Right lobe of liver (tissue), 4 donors: ENCODE measurements around the gene TLN1.

Source experiments
- CTCF ChIP-seq, 4 donors: fragments of 200-600 bp in 3 of 4; fragments of 450-650 bp in 1 of 4; IDR thresholded peaks; one replicate each; pipeline versions ENCODE4 v1.5.1 to v1.8.0; 2016 to 2022; ENCODE audit warnings: antibody characterized with exemption in 4 of 4, mild to moderate bottlenecking in 2 of 4
- POLR2A ChIP-seq: fragments of 450-650 bp; IDR thresholded peaks from one replicate; pipeline ENCODE4 v1.6.1; 2017; ENCODE audit warnings: antibody characterized with exemption, mild to moderate bottlenecking
- donor health status: DM: no; HTN: no; CAD: no.
- donor health status: DM: no; HTN: no; CAD: no.
- donor health status: DM: no; HTN: yes; CAD: no.

- TF ChIP-seq CTCF (IDR thresholded peaks at IDR 0.05) (no peak), POLR2A (no peak)
Observed at GRCh38 chr9:35723426-35723825, 8.6 kb downstream of the TLN1 start.
